ENCODE measurements around the gene PRDM15.

DNA sequence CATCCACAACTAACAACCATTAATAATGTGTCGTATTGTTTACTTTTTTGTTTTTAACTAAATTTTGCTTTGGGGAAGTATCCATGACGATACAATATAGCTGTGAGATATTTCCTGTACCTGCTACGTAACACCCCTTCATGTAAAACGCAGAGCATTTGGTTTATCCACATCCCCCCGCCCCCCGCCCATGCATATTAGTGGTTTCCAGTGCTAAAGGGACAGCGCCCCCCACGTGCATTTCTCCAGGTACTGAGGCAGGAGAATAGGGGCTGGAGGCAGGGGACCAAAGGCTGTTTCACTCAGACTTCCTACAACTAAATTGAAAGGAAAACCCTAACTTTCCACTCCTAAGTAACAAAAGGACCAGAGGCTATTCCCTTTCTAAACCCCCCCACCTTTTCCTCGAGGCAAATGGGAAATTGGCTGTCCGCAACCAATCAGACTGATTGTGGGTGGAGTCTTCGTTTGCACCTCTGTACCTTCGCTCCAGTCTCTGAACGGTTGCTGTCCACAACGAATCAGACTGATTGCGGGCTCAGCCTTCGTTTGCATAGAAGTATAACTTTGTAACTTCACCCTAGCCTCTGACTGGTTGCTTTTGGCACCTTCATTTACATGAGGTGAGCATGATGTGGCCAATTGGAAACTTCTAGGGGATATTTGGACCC lies 100.1 kb downstream of the PRDM15 start:
- TF ChIP-seq CTCF (IDR thresholded peaks at IDR 0.05) (no peak), EP300 (IDR thresholded peaks at IDR 0.05) (no peak), POLR2A (IDR thresholded peaks at IDR 0.05) (no peak)

All from tibial nerve (tissue), 4 donors.